Measurements from ENCODE around the gene NAP1L1. TPM values are rescaled to one million over a fixed set of nuclear protein-coding genes. Genes with fewer than 3 reads are reported as not detected.
"Not testable (repeated sequence)": the region's sequence is repeated elsewhere in the genome, so short reads cannot be mapped to it uniquely, and the experiment has no call there.

NAP1L1 gene
- total and polyA plus RNA-seq, 2 experiments from 2014 or later: 180 to 190 TPM

GRCh38 chr12:75995691-75996090, 88.8 kb downstream of the NAP1L1 start:
- no peaks in the 10 kb centered on the region for H3K9me2 ChIP-seq (ENCODE audit: insufficient read depth)
- no peak for TF ChIP-seq EZH2phosphoT487 (IDR thresholded peaks at IDR 0.05; ENCODE audit: insufficient read depth, low read depth)
- no peak for TF ChIP-seq EZH2 (IDR thresholded peaks at IDR 0.05; ENCODE audit: insufficient read depth, poor library complexity, severe bottlenecking)

DNA sequence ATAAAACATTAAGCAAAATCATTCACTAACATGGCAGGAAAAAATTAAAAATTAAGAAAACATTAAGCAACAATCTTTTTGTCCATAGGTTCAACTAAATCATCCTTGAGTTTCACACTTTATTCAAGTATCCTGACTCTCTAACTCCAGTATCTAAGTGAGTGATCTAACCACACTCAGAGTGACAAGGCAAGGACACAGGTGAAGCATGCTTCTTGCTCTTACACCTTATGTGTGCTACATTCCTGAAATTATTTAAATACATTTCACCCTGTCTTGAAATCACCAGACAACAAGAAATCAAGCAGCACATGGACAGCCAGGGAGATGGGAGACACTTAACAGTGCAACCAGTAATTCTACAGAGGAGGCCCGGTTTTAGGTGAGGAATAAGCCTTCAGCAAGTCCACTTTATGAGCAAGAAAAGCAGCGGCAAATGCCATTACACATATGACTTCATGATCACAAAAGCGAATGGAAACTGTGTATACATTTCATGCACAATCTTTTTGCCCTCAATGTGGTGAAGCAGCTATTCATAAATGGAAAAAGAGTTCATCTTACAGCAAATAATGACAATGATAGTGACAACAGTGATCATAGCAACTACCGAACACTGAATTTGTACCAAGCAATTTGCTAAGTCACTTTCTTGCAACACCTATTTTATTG, 90.3 kb downstream of the NAP1L1 start:
- Histone ChIP-seq H3K9me3 (ENCODE audit: low read depth) (no peaks in the 10 kb centered on the region), H3K4me2 (ENCODE audit: unreplicated experiment) (no peak overlapping the region), H3K4me1 (ENCODE audit: insufficient read depth) (peaks cover 28% of the 10 kb centered on the region), H3F3A (ENCODE audit: insufficient read depth) (peaks cover 30% of the 10 kb centered on the region), H3K36me3 (ENCODE audit: low read depth) (no peaks in the 10 kb centered on the region), H3K79me2 (ENCODE audit: insufficient read depth) (no peaks in the 10 kb centered on the region), H3K9ac (no peak overlapping the region), H2AFZ (no peak overlapping the region), H3K27me3 (replicated peaks; ENCODE audit: insufficient read depth) (no peaks in the 10 kb centered on the region), H3K27ac (no peak overlapping the region), H4K20me1 (ENCODE audit: insufficient read depth) (no peaks in the 10 kb centered on the region), H3K4me3 (no peak overlapping the region), H3K9me2 (ENCODE audit: insufficient read depth) (no peaks in the 10 kb centered on the region)
- no peak for TF ChIP-seq EZH2phosphoT487 (IDR thresholded peaks at IDR 0.05; ENCODE audit: insufficient read depth, low read depth)
- no peak for TF ChIP-seq EZH2 (IDR thresholded peaks at IDR 0.05; ENCODE audit: insufficient read depth, poor library complexity, severe bottlenecking)
- no peak for DNase-seq
- in situ Hi-C loops (cut with MboI): no loop called here
- 76 to 78% methylated on average over 4 of the region's 4 CpGs for WGBS, 2 experiments (ENCODE audit: low coverage in 1 of 2, low lambda C conversion rate in 2 of 2, missing lambda C conversion rate in 2 of 2)

More at GRCh38 chr12:75995691-75996090, 88.8 kb downstream of the NAP1L1 start:
- H3K27ac ChIP-seq: no peak overlapping the region
- no peaks in the 10 kb centered on the region for H3K27me3 ChIP-seq (replicated peaks; ENCODE audit: insufficient read depth)
- H3K9me3 ChIP-seq (ENCODE audit: low read depth): no peaks in the 10 kb centered on the region
- no peak overlapping the region for H3K9ac ChIP-seq
- no peaks in the 10 kb centered on the region for H4K20me1 ChIP-seq (ENCODE audit: insufficient read depth)
- H3F3A ChIP-seq (ENCODE audit: insufficient read depth): peaks cover 44% of the 10 kb centered on the region
- no peak overlapping the region for H3K4me2 ChIP-seq (ENCODE audit: unreplicated experiment)
- in situ Hi-C loops (cut with MboI): no loop called here
- no peak overlapping the region for H3K4me3 ChIP-seq
- DNase-seq: no peak
- H3K36me3 ChIP-seq (ENCODE audit: low read depth): no peaks in the 10 kb centered on the region
- H3K4me1 ChIP-seq (ENCODE audit: insufficient read depth): peaks cover 35% of the 10 kb centered on the region
- no peak overlapping the region for H2AFZ ChIP-seq
- no peaks in the 10 kb centered on the region for H3K79me2 ChIP-seq (ENCODE audit: insufficient read depth)

DNA sequence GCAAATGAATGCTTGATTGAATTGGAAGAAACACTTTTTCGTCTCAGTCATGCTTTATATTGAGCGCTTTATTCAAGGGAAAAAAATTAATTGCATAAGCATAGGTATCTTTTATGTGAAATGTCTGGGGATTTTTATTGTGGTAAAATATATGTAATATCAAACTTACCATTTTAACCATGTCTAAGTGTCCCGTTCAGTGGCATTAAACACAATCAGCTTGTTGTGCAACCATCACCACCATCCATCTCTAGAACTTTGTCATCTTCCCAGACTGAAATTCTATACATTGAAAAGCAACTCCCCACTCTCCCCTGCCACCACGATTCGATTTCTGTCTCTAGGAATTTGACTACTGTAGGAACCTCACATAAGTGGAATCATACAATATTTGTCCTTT, 92.7 kb downstream of the NAP1L1 start:
- H3K9me3 ChIP-seq (ENCODE audit: low read depth): no peaks in the 10 kb centered on the region
- H3K36me3 ChIP-seq (ENCODE audit: low read depth): no peaks in the 10 kb centered on the region
- H3K9me2 ChIP-seq (ENCODE audit: insufficient read depth): no peaks in the 10 kb centered on the region
- DNase-seq: no peak
- no peak overlapping the region for H3K4me2 ChIP-seq (ENCODE audit: unreplicated experiment)
- no peaks in the 10 kb centered on the region for H3K27me3 ChIP-seq (replicated peaks; ENCODE audit: insufficient read depth)
- H3K9ac ChIP-seq: no peak overlapping the region
- no peak overlapping the region for H3K27ac ChIP-seq
- H3F3A ChIP-seq (ENCODE audit: insufficient read depth): peaks cover 6% of the 10 kb centered on the region
- TF ChIP-seq EZH2phosphoT487 (IDR thresholded peaks at IDR 0.05; ENCODE audit: insufficient read depth, low read depth): no peak
- no peak for TF ChIP-seq EZH2 (IDR thresholded peaks at IDR 0.05; ENCODE audit: insufficient read depth, poor library complexity, severe bottlenecking)
- no peak overlapping the region for H3K4me3 ChIP-seq
- H3K4me1 ChIP-seq (ENCODE audit: insufficient read depth): peaks cover 4% of the 10 kb centered on the region
- no peaks in the 10 kb centered on the region for H4K20me1 ChIP-seq (ENCODE audit: insufficient read depth)
- WGBS, 2 experiments (ENCODE audit: low coverage in 1 of 2, low lambda C conversion rate in 2 of 2, missing lambda C conversion rate in 2 of 2): 70 to 75% methylated on average over 5 of the region's 5 CpGs
- H3K79me2 ChIP-seq (ENCODE audit: insufficient read depth): no peaks in the 10 kb centered on the region
- in situ Hi-C loops (cut with MboI): no loop called here
- H2AFZ ChIP-seq: no peak overlapping the region

DNA sequence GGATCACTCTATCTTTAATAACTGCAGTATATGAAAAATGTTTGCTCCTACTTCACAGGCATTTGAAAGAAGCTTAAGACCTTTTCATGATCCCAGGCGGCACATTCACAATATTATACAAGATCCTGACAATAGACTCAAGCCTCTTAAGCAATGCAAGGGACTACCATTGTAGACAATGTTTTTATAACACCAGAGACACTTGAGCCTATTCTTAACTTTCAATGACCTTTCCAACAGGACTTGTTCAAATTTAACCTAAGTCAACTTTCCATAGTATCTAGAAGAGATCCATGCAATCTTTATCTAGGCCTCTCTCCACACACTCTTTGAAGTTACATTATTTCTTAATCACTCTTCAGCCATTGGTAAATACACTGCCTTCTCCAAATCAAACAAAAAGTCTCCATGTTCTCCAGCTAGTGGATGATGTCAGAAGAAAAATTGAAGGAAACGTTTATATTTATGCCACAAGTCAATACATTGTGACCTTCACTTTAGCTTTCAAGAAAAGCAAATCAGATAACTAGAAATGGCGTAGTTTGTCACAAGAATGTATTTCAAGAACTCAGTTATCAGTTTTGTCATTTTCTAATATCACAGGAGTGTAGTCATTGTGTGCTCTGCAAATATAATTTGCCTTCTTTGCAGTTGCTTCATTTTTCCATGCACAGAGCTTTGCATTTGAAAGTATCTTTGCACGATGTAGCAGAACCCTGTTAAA, 94.1 kb downstream of the NAP1L1 start:
- H3K9ac ChIP-seq: no peak overlapping the region
- WGBS, 2 experiments (ENCODE audit: low coverage in 1 of 2, low lambda C conversion rate in 2 of 2, missing lambda C conversion rate in 2 of 2): 85 to 87% methylated on average over 4 of the region's 4 CpGs
- TF ChIP-seq EZH2 (IDR thresholded peaks at IDR 0.05; ENCODE audit: insufficient read depth, poor library complexity, severe bottlenecking): no peak
- no peak for TF ChIP-seq EZH2phosphoT487 (IDR thresholded peaks at IDR 0.05; ENCODE audit: insufficient read depth, low read depth)
- DNase-seq: no peak
- no peaks in the 10 kb centered on the region for H3K9me2 ChIP-seq (ENCODE audit: insufficient read depth)
- H4K20me1 ChIP-seq (ENCODE audit: insufficient read depth): no peaks in the 10 kb centered on the region
- H3F3A ChIP-seq (ENCODE audit: insufficient read depth): no peaks in the 10 kb centered on the region
- H3K36me3 ChIP-seq (ENCODE audit: low read depth): no peaks in the 10 kb centered on the region
- H3K27ac ChIP-seq: no peak overlapping the region
- no peak overlapping the region for H2AFZ ChIP-seq
- in situ Hi-C loops (cut with MboI): no loop called here
- H3K4me3 ChIP-seq: no peak overlapping the region
- no peaks in the 10 kb centered on the region for H3K9me3 ChIP-seq (ENCODE audit: low read depth)
- no peaks in the 10 kb centered on the region for H3K79me2 ChIP-seq (ENCODE audit: insufficient read depth)
- H3K4me1 ChIP-seq (ENCODE audit: insufficient read depth): no peaks in the 10 kb centered on the region
- H3K27me3 ChIP-seq (replicated peaks; ENCODE audit: insufficient read depth): no peaks in the 10 kb centered on the region
- no peak overlapping the region for H3K4me2 ChIP-seq (ENCODE audit: unreplicated experiment)

DNA sequence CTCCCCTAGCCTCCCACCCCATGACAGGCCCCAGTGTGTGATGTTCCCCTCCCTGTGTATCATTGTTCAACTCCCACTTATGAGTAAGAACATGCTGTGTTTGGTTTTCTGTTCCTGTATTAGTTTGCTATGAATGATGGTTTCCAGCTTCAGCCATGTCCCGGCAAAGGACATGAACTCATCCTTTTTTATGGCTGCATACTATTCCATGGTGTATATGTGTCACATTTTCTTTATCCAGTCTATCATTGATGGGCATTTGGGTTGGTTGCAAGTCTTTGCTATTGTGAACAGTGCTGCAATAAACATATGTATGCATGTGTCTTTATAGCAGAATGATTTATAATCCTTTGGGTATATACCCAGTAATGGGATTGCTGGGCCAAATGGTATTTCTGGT, 96.8 kb downstream of the NAP1L1 start:
- H3K4me2 ChIP-seq (ENCODE audit: unreplicated experiment); H3F3A ChIP-seq (ENCODE audit: insufficient read depth); H3K9me2 ChIP-seq (ENCODE audit: insufficient read depth); H3K9ac ChIP-seq; H3K9me3 ChIP-seq (ENCODE audit: low read depth); H3K4me1 ChIP-seq (ENCODE audit: insufficient read depth); H3K36me3 ChIP-seq (ENCODE audit: low read depth); H4K20me1 ChIP-seq (ENCODE audit: insufficient read depth); H3K27ac ChIP-seq; H3K79me2 ChIP-seq (ENCODE audit: insufficient read depth); H3K4me3 ChIP-seq; DNase-seq; in situ Hi-C loops (cut with MboI); H2AFZ ChIP-seq; H3K27me3 ChIP-seq (replicated peaks; ENCODE audit: insufficient read depth): not testable (repeated sequence)
- WGBS, 2 experiments (ENCODE audit: low coverage in 1 of 2, low lambda C conversion rate in 2 of 2, missing lambda C conversion rate in 2 of 2): 94 to 100% methylated on average over 1 of the region's 1 CpG

All from GM23248 (cell line).